GM10266 (cell line): ENCODE measurements around the gene TUBGCP3.
"Not testable (repeated sequence)": the region's sequence is repeated elsewhere in the genome, so short reads cannot be mapped to it uniquely, and the experiment has no call there.

ENCODE experiments used
- DNase-seq: peaks from one replicate; pipeline ENCODE4 v3.0.0; 2012; ENCODE audit errors: extremely low spot score
- CTCF ChIP-seq: IDR thresholded peaks from 2 replicates; pipeline ENCODE4 v1.5.1; 2012; ENCODE audit warnings: mild to moderate bottlenecking, low read depth; ENCODE audit not compliant: control insufficient read depth, insufficient read depth; ENCODE audit errors: missing control alignments

TUBGCP3 gene

GRCh38 chr13:112562786-112563383 is 25.1 kb downstream of the TUBGCP3 start:
- TF ChIP-seq CTCF: no peak
- DNase-seq: no peak

GRCh38 chr13:112562254-112562653 is 25.7 kb downstream of the TUBGCP3 start:
- no peak for DNase-seq
- no peak for TF ChIP-seq CTCF

GRCh38 chr13:112561478-112561877 is 26.5 kb downstream of the TUBGCP3 start:
- no peak for TF ChIP-seq CTCF
- no peak for DNase-seq

- DNase-seq: no peak
- TF ChIP-seq CTCF: no peak
These were observed 29.1 kb downstream of the TUBGCP3 start for GRCh38 chr13:112558696-112559418.

GRCh38 chr13:112556600-112556999 is 31.4 kb downstream of the TUBGCP3 start:
- no peak for TF ChIP-seq CTCF
- DNase-seq: no peak

GRCh38 chr13:112554214-112554850 is 33.6 kb downstream of the TUBGCP3 start:
- TF ChIP-seq CTCF: no peak
- DNase-seq: no peak

GRCh38 chr13:112548975-112549374 is 39.0 kb downstream of the TUBGCP3 start:
- DNase-seq: not testable (repeated sequence)
